ENCODE data around the gene POLR3A.

POLR3A gene

DNA sequence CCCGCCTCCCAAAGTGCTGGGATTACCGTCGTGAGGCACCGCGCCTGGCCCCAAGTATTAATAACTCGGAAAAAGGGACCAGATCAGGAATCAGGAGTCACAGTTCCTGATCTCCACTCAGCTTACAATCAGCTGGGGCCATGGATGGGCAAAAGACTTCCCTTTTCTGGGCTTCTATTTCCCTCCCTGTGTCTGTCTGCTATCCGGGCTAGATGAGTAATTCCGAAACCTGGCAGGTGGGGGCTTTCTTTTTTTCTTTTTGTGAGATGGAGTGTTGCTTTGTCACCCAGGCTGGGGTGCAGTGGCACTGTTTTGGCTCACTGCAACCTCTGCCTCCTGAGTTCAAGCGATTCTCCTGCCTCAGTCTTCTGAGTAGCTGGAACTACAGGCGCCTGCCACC is 15.9 kb upstream of the POLR3A start:
- TF ChIP-seq, protein P1, sequence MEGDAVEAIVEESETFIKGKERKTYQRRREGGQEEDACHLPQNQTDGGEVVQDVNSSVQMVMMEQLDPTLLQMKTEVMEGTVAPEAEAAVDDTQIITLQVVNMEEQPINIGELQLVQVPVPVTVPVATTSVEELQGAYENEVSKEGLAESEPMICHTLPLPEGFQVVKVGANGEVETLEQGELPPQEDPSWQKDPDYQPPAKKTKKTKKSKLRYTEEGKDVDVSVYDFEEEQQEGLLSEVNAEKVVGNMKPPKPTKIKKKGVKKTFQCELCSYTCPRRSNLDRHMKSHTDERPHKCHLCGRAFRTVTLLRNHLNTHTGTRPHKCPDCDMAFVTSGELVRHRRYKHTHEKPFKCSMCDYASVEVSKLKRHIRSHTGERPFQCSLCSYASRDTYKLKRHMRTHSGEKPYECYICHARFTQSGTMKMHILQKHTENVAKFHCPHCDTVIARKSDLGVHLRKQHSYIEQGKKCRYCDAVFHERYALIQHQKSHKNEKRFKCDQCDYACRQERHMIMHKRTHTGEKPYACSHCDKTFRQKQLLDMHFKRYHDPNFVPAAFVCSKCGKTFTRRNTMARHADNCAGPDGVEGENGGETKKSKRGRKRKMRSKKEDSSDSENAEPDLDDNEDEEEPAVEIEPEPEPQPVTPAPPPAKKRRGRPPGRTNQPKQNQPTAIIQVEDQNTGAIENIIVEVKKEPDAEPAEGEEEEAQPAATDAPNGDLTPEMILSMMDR (IDR thresholded peaks at IDR 0.05; ENCODE audit: low read depth, low read length), result no peak
- DNase-seq, result no peak
- H3K4me3 ChIP-seq (ENCODE audit: low read depth, low read length), result no peak overlapping the region
- H3K27me3 ChIP-seq (ENCODE audit: insufficient read depth, low read depth, severe bottlenecking), result no peaks in the 10 kb centered on the region
- no peak overlapping the region for H3K27ac ChIP-seq
- peaks cover 37% of the 10 kb centered on the region for H3K36me3 ChIP-seq
- H3K9me3 ChIP-seq (ENCODE audit: severe bottlenecking), result no peaks in the 10 kb centered on the region

DNA sequence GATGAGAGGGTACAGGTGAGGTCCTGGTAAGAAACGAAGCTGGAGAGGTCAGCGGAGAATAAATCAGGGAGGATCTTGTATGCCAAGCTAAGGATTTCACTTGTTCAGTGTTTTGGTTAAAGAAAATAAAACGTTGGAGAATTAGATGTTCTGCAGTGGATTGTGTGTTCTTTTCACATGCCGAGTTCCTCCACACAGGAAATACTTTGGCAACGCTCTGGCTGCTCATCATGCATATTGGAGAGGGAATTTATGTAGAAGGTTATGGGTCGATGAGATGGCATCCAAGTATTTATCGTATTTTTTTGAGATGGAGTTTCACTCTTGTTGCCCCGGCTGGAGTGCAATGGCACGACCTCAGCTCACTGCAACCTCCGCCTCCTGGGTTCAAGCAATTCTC is 15.4 kb upstream of the POLR3A start:
- no peaks in the 10 kb centered on the region for H3K27me3 ChIP-seq (ENCODE audit: insufficient read depth, low read depth, severe bottlenecking)
- TF ChIP-seq, protein P1 (IDR thresholded peaks at IDR 0.05; ENCODE audit: low read depth, low read length), result no peak
- H3K27ac ChIP-seq, result no peak overlapping the region
- no peaks in the 10 kb centered on the region for H3K9me3 ChIP-seq (ENCODE audit: severe bottlenecking)
- DNase-seq, result no peak
- H3K36me3 ChIP-seq, result peaks cover 43% of the 10 kb centered on the region
- H3K4me3 ChIP-seq (ENCODE audit: low read depth, low read length), result no peak overlapping the region

DNA sequence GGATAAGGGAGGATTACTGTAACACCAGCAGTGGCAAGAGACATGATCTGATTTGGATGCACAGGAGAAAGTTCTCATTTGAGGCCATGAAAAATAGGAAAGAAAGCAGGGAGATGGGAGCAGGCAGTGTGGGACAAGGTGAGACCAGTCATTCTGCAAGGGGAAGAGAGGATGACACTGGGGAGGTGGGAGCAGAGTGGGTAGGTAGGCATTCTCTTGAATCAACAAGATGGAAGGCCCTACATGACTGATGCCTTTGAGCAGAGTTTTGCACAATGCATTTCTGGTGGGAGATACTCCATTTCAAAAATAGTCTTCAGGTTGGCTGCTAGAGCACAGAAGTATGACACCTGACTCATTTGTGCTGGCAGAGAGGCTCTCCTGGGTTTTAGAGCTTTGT is 14.9 kb upstream of the POLR3A start:
- DNase-seq, result no peak
- H3K27ac ChIP-seq, result no peak overlapping the region
- peaks cover 48% of the 10 kb centered on the region for H3K36me3 ChIP-seq
- TF ChIP-seq, protein P1 (IDR thresholded peaks at IDR 0.05; ENCODE audit: low read depth, low read length), result no peak
- no peak overlapping the region for H3K4me3 ChIP-seq (ENCODE audit: low read depth, low read length)
- no peaks in the 10 kb centered on the region for H3K9me3 ChIP-seq (ENCODE audit: severe bottlenecking)
- H3K27me3 ChIP-seq (ENCODE audit: insufficient read depth, low read depth, severe bottlenecking), result no peaks in the 10 kb centered on the region

DNA sequence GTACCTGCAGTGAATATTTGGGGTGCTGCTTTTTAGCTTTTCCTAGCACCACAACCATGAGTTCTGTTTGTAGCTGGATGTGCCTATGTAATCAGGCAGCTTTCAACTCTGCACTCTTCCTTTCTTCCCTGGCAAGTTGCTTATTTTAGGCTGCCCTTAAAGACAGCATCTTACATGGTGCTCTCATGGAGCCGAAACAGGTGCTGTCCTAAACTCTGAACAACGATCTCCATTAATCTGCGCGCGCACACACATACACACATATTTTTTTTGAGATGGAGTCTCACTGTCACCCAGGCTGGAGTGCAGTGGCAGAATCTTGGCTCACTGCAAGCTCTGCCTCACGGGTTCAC is 13.4 kb upstream of the POLR3A start:
- Histone ChIP-seq H3K4me3 (ENCODE audit: low read depth, low read length) (no peak overlapping the region), H3K9me3 (ENCODE audit: severe bottlenecking) (no peaks in the 10 kb centered on the region), H3K27me3 (ENCODE audit: insufficient read depth, low read depth, severe bottlenecking) (no peaks in the 10 kb centered on the region), H3K27ac (no peak overlapping the region), H3K36me3 (peaks cover 62% of the 10 kb centered on the region)
- DNase-seq, result no peak
- TF ChIP-seq, protein P1 (IDR thresholded peaks at IDR 0.05; ENCODE audit: low read depth, low read length), result no peak

DNA sequence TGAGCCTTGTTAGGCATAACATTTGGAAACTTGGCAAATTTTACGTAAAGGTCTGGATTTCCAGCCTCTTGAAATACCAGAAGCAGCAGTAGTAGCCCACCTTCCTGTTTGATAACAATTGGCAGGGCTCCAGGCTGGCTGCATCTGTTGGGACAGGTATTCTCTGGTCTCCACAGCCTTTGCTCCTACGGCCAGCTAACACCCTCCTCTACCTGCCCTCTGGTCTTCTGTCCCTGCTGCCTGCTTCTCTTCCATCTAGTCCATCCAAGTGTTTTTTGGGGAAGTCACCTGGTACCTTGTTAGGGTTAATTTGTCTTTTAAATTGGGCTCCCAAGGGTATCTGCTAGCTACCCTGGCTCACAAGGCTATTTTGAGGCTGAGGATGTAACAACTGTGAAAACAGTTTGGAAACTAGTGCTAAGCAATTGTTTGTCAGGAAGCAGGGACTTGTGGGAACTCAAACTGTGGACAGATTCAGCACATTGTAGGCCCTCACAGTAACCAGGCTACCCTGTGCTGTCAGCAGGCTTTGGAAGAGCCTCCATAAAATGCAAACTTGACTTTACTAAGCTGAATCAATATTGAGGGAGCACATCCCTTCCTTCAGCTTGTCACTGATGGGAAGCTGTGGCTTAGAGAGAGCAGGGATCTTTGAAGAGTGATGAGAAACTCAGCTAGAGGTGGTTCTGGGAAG is 12.9 kb upstream of the POLR3A start:
- H3K4me3 ChIP-seq (ENCODE audit: low read depth, low read length), result no peak overlapping the region
- H3K27ac ChIP-seq, result no peak overlapping the region
- DNase-seq, result no peak
- peaks cover 68% of the 10 kb centered on the region for H3K36me3 ChIP-seq
- TF ChIP-seq, protein P1 (IDR thresholded peaks at IDR 0.05; ENCODE audit: low read depth, low read length), result no peak
- no peaks in the 10 kb centered on the region for H3K9me3 ChIP-seq (ENCODE audit: severe bottlenecking)
- H3K27me3 ChIP-seq (ENCODE audit: insufficient read depth, low read depth, severe bottlenecking), result no peaks in the 10 kb centered on the region

Measured in WERI-Rb-1 (cell line).